H9 (cell line): ENCODE results near the gene ERFL. TPM values are rescaled to one million over a fixed set of nuclear protein-coding genes. Genes with fewer than 3 reads are reported as not detected.
A peak's percentile ranks its signal among the peaks of the same experiment; 100 is the strongest.

Experiments used
- DNase-seq: peaks from one replicate; pipeline ENCODE4 v3.0.0-alpha.2; 2017
- H2AFZ ChIP-seq: one replicate; pipeline ENCODE4 v1.6.1; 2013; ENCODE audit warnings: mild to moderate bottlenecking, low read length, control low read depth, moderate library complexity
- H2AK5ac ChIP-seq: 2 replicates; pipeline ENCODE4 v1.6.1; 2013; ENCODE audit warnings: low read length, control low read depth, mixed read lengths; ENCODE audit not compliant: insufficient read length
- H2BK120ac ChIP-seq: one replicate; pipeline ENCODE4 v1.6.1; 2013; ENCODE audit warnings: low read depth, mild to moderate bottlenecking, low read length, control low read depth, inconsistent platforms; ENCODE audit not compliant: poor library complexity, severe bottlenecking
- H2BK12ac ChIP-seq: 2 replicates; pipeline ENCODE4 v1.6.1; 2013; ENCODE audit warnings: low read length, control low read depth, mixed read lengths, low read depth; ENCODE audit not compliant: insufficient read length
- H2BK15ac ChIP-seq: 2 replicates; pipeline ENCODE4 v1.6.1; 2013; ENCODE audit warnings: low read depth, low read length, control low read depth
- H2BK20ac ChIP-seq: one replicate; pipeline ENCODE4 v1.6.1; 2013; ENCODE audit warnings: low read depth, mild to moderate bottlenecking, low read length, control low read depth, inconsistent platforms; ENCODE audit not compliant: poor library complexity, severe bottlenecking
- H2BK5ac ChIP-seq: 2 replicates; pipeline ENCODE4 v1.6.1; 2013; ENCODE audit warnings: low read length, control low read depth, mixed read lengths; ENCODE audit not compliant: insufficient read length
- H3K14ac ChIP-seq: 2 replicates; pipeline ENCODE4 v1.6.1; 2013; ENCODE audit warnings: low read length, control low read depth; ENCODE audit not compliant: insufficient read depth
- H3K18ac ChIP-seq: 2 replicates; pipeline ENCODE4 v1.6.1; 2013; ENCODE audit warnings: low read depth, mild to moderate bottlenecking, mixed read lengths, low read length, control low read depth; ENCODE audit not compliant: insufficient read length
- H3K23ac ChIP-seq: 2 replicates; pipeline ENCODE4 v1.6.1; 2013; ENCODE audit warnings: low read length, control low read depth, mixed read lengths, low read depth; ENCODE audit not compliant: insufficient read length
- H3K23me2 ChIP-seq: 2 replicates; pipeline ENCODE4 v1.6.1; 2013; ENCODE audit warnings: low read depth, mild to moderate bottlenecking, mixed read lengths, low read length, control low read depth; ENCODE audit not compliant: insufficient read length, poor library complexity, severe bottlenecking
- H3K27ac ChIP-seq: 2 replicates; pipeline ENCODE4 v1.5.1; 2013; ENCODE audit warnings: low read length, control low read depth, mixed read lengths, low read depth; ENCODE audit not compliant: insufficient read length
- H3K27me3 ChIP-seq: 2 replicates; pipeline ENCODE4 v1.6.1; 2013; ENCODE audit warnings: low read length, control low read depth, inconsistent platforms; ENCODE audit not compliant: insufficient read depth
- H3K4ac ChIP-seq: 2 replicates; pipeline ENCODE4 v1.6.1; 2013; ENCODE audit warnings: low read depth, mild to moderate bottlenecking, control low read depth, inconsistent platforms, low read length, moderate library complexity
- H3K4me1 ChIP-seq: 2 replicates; pipeline ENCODE4 v1.6.1; 2013; ENCODE audit warnings: low read length, control low read depth, inconsistent platforms; ENCODE audit not compliant: insufficient read depth
- H3K4me2 ChIP-seq: 2 replicates; pipeline ENCODE4 v1.6.1; 2013; ENCODE audit warnings: low read length, control low read depth, mixed read lengths; ENCODE audit not compliant: insufficient read length, insufficient read depth
- H3K56ac ChIP-seq: 2 replicates; pipeline ENCODE4 v1.6.1; 2013; ENCODE audit warnings: low read depth, mild to moderate bottlenecking, mixed read lengths, low read length, control low read depth; ENCODE audit not compliant: insufficient read length
- H3K79me1 ChIP-seq: 2 replicates; pipeline ENCODE4 v1.6.1; 2013; ENCODE audit warnings: low read depth, mild to moderate bottlenecking, moderate library complexity, low read length, control low read depth, inconsistent platforms; ENCODE audit not compliant: insufficient read depth, poor library complexity, severe bottlenecking
- H3K79me2 ChIP-seq: 2 replicates; pipeline ENCODE4 v1.6.1; 2013; ENCODE audit warnings: low read length, control low read depth, inconsistent platforms; ENCODE audit not compliant: insufficient read depth
- H3K9ac ChIP-seq: 2 replicates; pipeline ENCODE4 v1.6.1; 2013; ENCODE audit warnings: low read length, control low read depth, mixed read lengths; ENCODE audit not compliant: insufficient read length; ENCODE audit errors: extremely low read depth
- H3K9me3 ChIP-seq: one replicate; pipeline ENCODE4 v1.6.1; 2013; ENCODE audit warnings: low read depth, low read length, inconsistent platforms; ENCODE audit not compliant: control insufficient read depth
- H3T11ph ChIP-seq: one replicate; pipeline ENCODE4 v1.6.1; 2013; ENCODE audit warnings: mild to moderate bottlenecking, low read length, control low read depth, inconsistent platforms
- H4K20me1 ChIP-seq: one replicate; pipeline ENCODE4 v1.6.1; 2013; ENCODE audit not compliant: control insufficient read depth, insufficient read length, insufficient read depth
- H4K5ac ChIP-seq: 2 replicates; pipeline ENCODE4 v1.6.1; 2013; ENCODE audit warnings: low read depth, mild to moderate bottlenecking, mixed read lengths, low read length, control low read depth; ENCODE audit not compliant: insufficient read length
- H4K8ac ChIP-seq: replicated peaks from 2 replicates; pipeline ENCODE4 v1.6.1; 2013; ENCODE audit warnings: low read length, control low read depth, mixed read lengths, low read depth; ENCODE audit not compliant: insufficient read length
- H4K91ac ChIP-seq: 2 replicates; pipeline ENCODE4 v1.6.1; 2013; ENCODE audit warnings: low read depth, mild to moderate bottlenecking, moderate library complexity, mixed read lengths, low read length, control low read depth; ENCODE audit not compliant: insufficient read length
- H3K27ac Mint-ChIP-seq, 3 experiments: 2 replicates in 2 of 3; 3 replicates in 1 of 3; pipeline ENCODE4 v1.8.0; 2020 to 2021; ENCODE audit warnings: mixed read lengths in 3 of 3, mild to moderate bottlenecking in 1 of 3, moderate library complexity in 1 of 3
- H3K27me3 Mint-ChIP-seq: 2 replicates; pipeline ENCODE4 v1.8.0; 2021; ENCODE audit warnings: low read depth, mild to moderate bottlenecking, moderate library complexity, mixed read lengths
- H3K36me3 Mint-ChIP-seq, 3 experiments: 2 replicates in 2 of 3; 3 replicates in 1 of 3; pipeline ENCODE4 v1.8.0; 2020 to 2021; ENCODE audit warnings: low read depth in 3 of 3, mixed read lengths in 3 of 3; ENCODE audit not compliant: insufficient read depth in 1 of 3
- H3K4me1 Mint-ChIP-seq, 2 experiments: 2 replicates each; pipeline ENCODE4 v1.8.0; 2020; ENCODE audit warnings: mixed read lengths in 2 of 2
- H3K4me3 Mint-ChIP-seq, 2 experiments: 2 replicates in 1 of 2; 3 replicates in 1 of 2; pipeline ENCODE4 v1.8.0; 2020 to 2021; ENCODE audit warnings: mild to moderate bottlenecking in 2 of 2, mixed read lengths in 2 of 2, moderate library complexity in 1 of 2
- H3K9me3 Mint-ChIP-seq, 2 experiments: 2 replicates in 1 of 2; 3 replicates in 1 of 2; pipeline ENCODE4 v1.8.0; 2020; ENCODE audit warnings: mild to moderate bottlenecking in 2 of 2, mixed read lengths in 2 of 2, moderate library complexity in 1 of 2
- CTCF ChIP-seq: fragments of 200-600 bp; sonication (generic); conservative IDR thresholded peaks from 3 replicates; pipeline ENCODE4 v1.8.0; 2021; ENCODE audit warnings: antibody characterized with exemption, mild to moderate bottlenecking
- WGBS: extraction: QIAGEN DNeasy Blood & Tissue Kit; methylation state at CpG from one replicate; pipeline ENCODE4 v1.1.7; 2013; ENCODE audit warnings: missing lambda C conversion rate, low lambda C conversion rate, mixed read lengths; ENCODE audit not compliant: insufficient read length; ENCODE audit errors: extremely low coverage; 5-methylcytosine and 5-hydroxymethylcytosine counted together
- total RNA-seq: library from RNA; stranded (reverse); gene quantifications from 2 replicates; pipeline ENCODE4 v1.2.1, GENCODE V29; 2021

The ERFL gene
- total RNA-seq, 1 experiment from 2014 or later = 0.22 TPM

- no peak overlapping the region for H3K4me3 Mint-ChIP-seq
- no peak for DNase-seq
Measured at GRCh38 chr19:41869374-41869955, 58.8 kb downstream of the ERFL start.

More at GRCh38 chr19:41869374-41869955, 58.8 kb downstream of the ERFL start:
- H3K23me2 ChIP-seq = no peaks in the 10 kb centered on the region
- H3K4me1 ChIP-seq = no peaks in the 10 kb centered on the region
- H4K20me1 ChIP-seq = no peaks in the 10 kb centered on the region
- no peak overlapping the region for H2BK20ac ChIP-seq
- H2BK5ac ChIP-seq = no peak overlapping the region
- no peak overlapping the region for H3K14ac ChIP-seq
- no peak overlapping the region for H3K18ac ChIP-seq
- H2BK120ac ChIP-seq = no peak overlapping the region
- H3K23ac ChIP-seq = no peak overlapping the region
- H3K27ac Mint-ChIP-seq = peak overlapping the region in 2 of 3 experiments; percentile 28 to 68; a peak in 4 of 7 replicates
- H3K27ac ChIP-seq = no peak overlapping the region
- H3K9me3 ChIP-seq = no peaks in the 10 kb centered on the region
- TF ChIP-seq CTCF = no peak
- no peak overlapping the region for H2AFZ ChIP-seq
- H3K4me1 Mint-ChIP-seq = peaks cover 10 to 18% of the 10 kb centered on the region in 2 experiments
- H4K8ac ChIP-seq = no peak overlapping the region
- peaks cover 38 to 73% (median 62%) of the 10 kb centered on the region in 3 experiments for H3K36me3 Mint-ChIP-seq
- no peak overlapping the region for H3K4me2 ChIP-seq
- peaks cover 3% of the 10 kb centered on the region; the same call in 1 of the 2 replicates for H3K79me2 ChIP-seq
- no peak overlapping the region for H2AK5ac ChIP-seq
- H2BK12ac ChIP-seq = no peak overlapping the region
- no peak overlapping the region for H4K5ac ChIP-seq
- no peak overlapping the region for H3K9ac ChIP-seq
- H3K79me1 ChIP-seq = peaks cover 8% of the 10 kb centered on the region
- no peak overlapping the region for H2BK15ac ChIP-seq
- no peaks in the 10 kb centered on the region for H3K27me3 ChIP-seq
- H4K91ac ChIP-seq = no peak overlapping the region
- H3T11ph ChIP-seq = no peak overlapping the region
- H3K4ac ChIP-seq = no peak overlapping the region
- no peaks in the 10 kb centered on the region for H3K9me3 Mint-ChIP-seq
- peaks cover 3% of the 10 kb centered on the region; the same call in 1 of the 2 replicates for H3K27me3 Mint-ChIP-seq
- WGBS = no CpG with 5 or more reads among the region's 13 CpGs
- H3K56ac ChIP-seq = no peak overlapping the region
